ENCODE measurements around the gene STX11. TPM values are rescaled to one million over a fixed set of nuclear protein-coding genes. Genes with fewer than 3 reads are reported as not detected.
"Not testable (repeated sequence)": the region's sequence is repeated elsewhere in the genome, so short reads cannot be mapped to it uniquely, and the experiment has no call there.

The STX11 gene
- polyA plus RNA-seq, 1 donor from 2014 or later = not detected

GRCh38 chr6:144184186-144184585 is 33.9 kb downstream of the STX11 start:
- not testable (repeated sequence) for H3K9me2 ChIP-seq (ENCODE audit: insufficient read depth, low read length); H3F3A ChIP-seq (ENCODE audit: insufficient read depth, low read length, poor library complexity, severe bottlenecking); H3K4me3 ChIP-seq (ENCODE audit: low read length); H3K4me2 ChIP-seq (ENCODE audit: low read length); H2AFZ ChIP-seq (ENCODE audit: low read depth, low read length); H3K9me3 ChIP-seq (ENCODE audit: low read length); H3K27ac ChIP-seq (ENCODE audit: low read length); H4K20me1 ChIP-seq (ENCODE audit: insufficient read depth); H3K27me3 ChIP-seq (ENCODE audit: insufficient read depth, low read depth, low read length); H3K9ac ChIP-seq (ENCODE audit: low read length); H3K79me2 ChIP-seq (replicated peaks; ENCODE audit: insufficient read depth, low read length); H3K36me3 ChIP-seq (ENCODE audit: insufficient read depth, low read length)

DNA sequence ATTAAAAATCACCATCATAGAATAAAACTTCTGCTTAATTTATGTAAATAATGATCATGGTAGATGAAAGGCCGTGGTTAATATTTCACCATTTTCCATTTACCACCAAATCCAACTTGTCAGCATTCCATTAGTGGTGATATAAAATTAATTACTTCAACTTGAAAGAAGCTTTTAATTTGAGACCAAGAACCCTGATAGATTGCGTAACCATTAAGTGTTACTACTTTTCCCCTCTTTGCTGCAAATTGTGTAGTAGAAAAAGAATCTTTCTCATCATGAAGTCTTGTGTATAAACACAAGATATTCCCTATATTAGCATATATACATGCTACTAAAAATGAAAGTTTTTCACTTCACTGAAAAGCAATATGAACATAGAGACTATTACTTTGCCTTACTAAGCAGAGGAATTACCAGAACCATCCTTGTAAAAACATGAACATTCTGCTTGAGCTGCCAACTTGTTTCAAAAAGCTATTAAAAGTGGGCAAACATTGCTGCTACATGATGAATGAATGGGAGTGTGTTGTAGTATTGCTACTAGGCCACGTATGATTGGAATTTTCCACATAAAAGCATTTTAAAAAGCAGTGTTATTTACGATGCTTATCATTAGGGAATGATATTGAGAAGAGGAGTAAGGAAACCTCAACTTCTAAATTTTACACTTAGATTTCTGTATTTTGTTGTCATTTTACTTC is 35.0 kb downstream of the STX11 start:
- Histone ChIP-seq H3K36me3 (ENCODE audit: insufficient read depth, low read length) (no peaks in the 10 kb centered on the region), H4K20me1 (ENCODE audit: insufficient read depth) (no peaks in the 10 kb centered on the region), H3K4me3 (ENCODE audit: low read length) (no peak overlapping the region), H3K27me3 (ENCODE audit: insufficient read depth, low read depth, low read length) (no peaks in the 10 kb centered on the region), H3F3A (ENCODE audit: insufficient read depth, low read length, poor library complexity, severe bottlenecking) (no peaks in the 10 kb centered on the region), H3K79me2 (replicated peaks; ENCODE audit: insufficient read depth, low read length) (no peaks in the 10 kb centered on the region), H3K4me2 (ENCODE audit: low read length) (no peak overlapping the region), H3K9ac (ENCODE audit: low read length) (no peak overlapping the region), H3K27ac (ENCODE audit: low read length) (no peak overlapping the region), H2AFZ (ENCODE audit: low read depth, low read length) (no peak overlapping the region), H3K9me3 (ENCODE audit: low read length) (no peaks in the 10 kb centered on the region), H3K9me2 (ENCODE audit: insufficient read depth, low read length) (no peaks in the 10 kb centered on the region)
- no peak for TF ChIP-seq POLR2AphosphoS5 (IDR thresholded peaks at IDR 0.05)
- TF ChIP-seq MXI1 (conservative IDR thresholded peaks at IDR 0.05; ENCODE audit: poor library complexity, severe bottlenecking) = no peak
- no peak for TF ChIP-seq EP300 (conservative IDR thresholded peaks at IDR 0.05; ENCODE audit: poor library complexity, severe bottlenecking)
- TF ChIP-seq CTCF (IDR thresholded peaks at IDR 0.05; ENCODE audit: poor library complexity, severe bottlenecking) = no peak
- no peak for TF ChIP-seq EZH2 (IDR thresholded peaks at IDR 0.05; ENCODE audit: borderline replicate concordance, insufficient read depth, low read length, poor library complexity, severe bottlenecking)
- TF ChIP-seq REST (IDR thresholded peaks at IDR 0.05; ENCODE audit: borderline replicate concordance) = no peak
- no peak for TF ChIP-seq TAF1 (IDR thresholded peaks at IDR 0.05; ENCODE audit: low read depth)
- TF ChIP-seq RAD21 (conservative IDR thresholded peaks at IDR 0.05) = no peak
- TF ChIP-seq SMC3 (conservative IDR thresholded peaks at IDR 0.05; ENCODE audit: poor library complexity) = no peak

All from neural cell (in vitro differentiated cells).